MM.1S (cell line): ENCODE data around the gene TSPAN11.

ENCODE experiments used
- CTCF ChIP-seq: fragments of 300-600 bp; sonication (generic); IDR thresholded peaks from 2 replicates; pipeline ENCODE4 v1.5.1; 2016; ENCODE audit warnings: antibody characterized with exemption, low read length, mixed read lengths
- EZH2 ChIP-seq: fragments of 300-600 bp; sonication (generic); optimal IDR thresholded peaks from 2 replicates; pipeline ENCODE3; 2017; ENCODE audit warnings: low read depth, mild to moderate bottlenecking, antibody characterized with exemption, low read length, mixed read lengths
- EZH2phosphoT487 ChIP-seq: fragments of 300-600 bp; sonication (generic); IDR thresholded peaks from 2 replicates; pipeline ENCODE4 v1.6.1; 2018; ENCODE audit warnings: antibody characterized with exemption, low read length

GRCh38 chr12:30939234-30939633 lies 12.7 kb downstream of the TSPAN11 start:
- TF ChIP-seq CTCF (no peak), EZH2 (no peak), EZH2phosphoT487 (no peak)
